ENCODE results near the gene NCAN.

NCAN gene

DNA sequence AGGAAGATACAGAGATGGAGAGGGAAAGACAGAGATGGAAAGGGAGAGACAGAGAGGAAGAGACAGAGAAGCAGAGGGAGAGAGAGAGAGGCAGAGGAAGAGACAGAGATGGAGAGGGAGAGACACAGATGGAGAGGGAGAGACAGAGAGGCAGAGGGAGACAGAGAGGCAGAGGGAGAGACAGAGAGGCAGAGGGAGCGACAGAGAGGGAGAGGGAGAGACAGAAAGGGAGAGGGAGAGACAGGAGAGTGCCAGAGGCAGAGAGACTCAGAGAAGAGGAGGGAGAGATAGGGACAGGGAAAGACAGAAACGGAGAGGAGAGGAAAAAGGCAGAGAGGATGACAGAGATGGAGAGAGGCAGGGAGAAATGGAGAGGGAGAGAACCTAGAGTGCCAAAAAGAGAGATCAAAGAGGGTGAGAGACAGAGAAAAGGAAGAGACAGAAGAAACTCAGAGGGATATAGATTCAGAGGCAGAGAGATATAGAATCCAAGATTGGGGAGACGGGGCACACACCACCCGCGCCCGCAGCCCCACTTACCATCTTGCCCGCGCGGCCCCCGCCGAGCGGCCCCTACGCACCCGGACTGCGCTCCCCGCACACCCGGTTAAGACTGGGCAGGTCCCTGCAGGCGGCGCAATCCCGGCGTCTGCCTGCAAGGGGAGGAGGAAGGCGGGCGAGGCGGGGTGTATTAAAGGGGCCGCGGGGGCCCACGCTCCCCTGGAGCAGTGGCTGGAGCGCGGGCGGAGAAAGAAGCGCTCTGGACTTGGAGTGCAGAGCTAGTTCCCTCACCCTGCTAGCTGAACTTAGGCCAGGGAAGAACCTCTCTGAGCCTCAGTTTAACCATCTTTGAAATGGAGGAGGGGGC, 50.7 kb downstream of the NCAN start:
- no peak for DNase-seq

DNA sequence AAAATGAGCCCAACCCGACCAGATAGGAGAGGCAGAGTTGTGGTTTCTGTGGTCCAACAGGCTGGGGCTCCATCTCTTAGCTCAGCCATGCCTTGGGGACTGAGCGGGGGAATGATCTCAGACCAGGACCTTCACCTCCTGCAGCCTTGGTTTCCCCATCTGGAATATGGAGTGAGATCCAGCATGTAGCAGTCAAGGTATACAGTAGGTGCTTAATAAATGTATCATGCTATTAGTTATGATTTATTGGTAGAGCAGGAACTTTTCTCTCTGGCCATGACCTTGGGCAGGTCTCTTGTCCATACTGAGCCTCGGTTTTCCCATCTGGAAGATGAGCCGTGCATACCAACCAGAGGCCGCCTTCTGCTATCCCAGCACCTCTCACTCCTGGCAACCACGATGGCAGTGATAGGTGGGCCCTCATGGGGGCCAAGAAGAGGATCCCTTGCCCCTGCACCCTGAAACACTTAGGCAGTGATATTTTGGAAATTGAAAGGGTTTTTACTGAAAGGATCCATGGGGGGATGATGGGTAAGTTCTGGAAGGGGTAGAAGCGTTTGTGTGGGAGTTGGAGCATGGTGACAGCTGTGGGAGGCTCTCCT, 52.2 kb downstream of the NCAN start:
- no peak for DNase-seq

DNA sequence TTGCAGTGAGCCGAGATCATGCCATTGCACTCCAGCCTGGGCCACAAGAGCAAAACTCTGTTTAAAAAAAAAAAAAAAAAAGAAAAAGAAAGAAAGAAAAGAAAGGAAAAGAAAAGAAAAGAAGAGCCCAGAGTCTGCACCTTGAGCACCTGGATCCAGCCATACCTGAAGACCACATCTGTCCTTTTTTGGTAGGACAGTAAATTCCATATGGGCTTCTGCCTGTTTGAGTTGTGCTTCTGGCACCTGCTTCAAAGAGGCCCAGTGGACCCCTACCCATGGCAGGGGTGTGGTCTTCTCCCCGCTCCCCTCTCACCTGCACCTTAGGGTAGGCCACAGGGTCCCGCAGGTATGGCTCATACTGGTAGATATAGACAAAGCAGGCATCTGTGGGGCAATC, 55.5 kb downstream of the NCAN start:
- no peak for DNase-seq

DNA sequence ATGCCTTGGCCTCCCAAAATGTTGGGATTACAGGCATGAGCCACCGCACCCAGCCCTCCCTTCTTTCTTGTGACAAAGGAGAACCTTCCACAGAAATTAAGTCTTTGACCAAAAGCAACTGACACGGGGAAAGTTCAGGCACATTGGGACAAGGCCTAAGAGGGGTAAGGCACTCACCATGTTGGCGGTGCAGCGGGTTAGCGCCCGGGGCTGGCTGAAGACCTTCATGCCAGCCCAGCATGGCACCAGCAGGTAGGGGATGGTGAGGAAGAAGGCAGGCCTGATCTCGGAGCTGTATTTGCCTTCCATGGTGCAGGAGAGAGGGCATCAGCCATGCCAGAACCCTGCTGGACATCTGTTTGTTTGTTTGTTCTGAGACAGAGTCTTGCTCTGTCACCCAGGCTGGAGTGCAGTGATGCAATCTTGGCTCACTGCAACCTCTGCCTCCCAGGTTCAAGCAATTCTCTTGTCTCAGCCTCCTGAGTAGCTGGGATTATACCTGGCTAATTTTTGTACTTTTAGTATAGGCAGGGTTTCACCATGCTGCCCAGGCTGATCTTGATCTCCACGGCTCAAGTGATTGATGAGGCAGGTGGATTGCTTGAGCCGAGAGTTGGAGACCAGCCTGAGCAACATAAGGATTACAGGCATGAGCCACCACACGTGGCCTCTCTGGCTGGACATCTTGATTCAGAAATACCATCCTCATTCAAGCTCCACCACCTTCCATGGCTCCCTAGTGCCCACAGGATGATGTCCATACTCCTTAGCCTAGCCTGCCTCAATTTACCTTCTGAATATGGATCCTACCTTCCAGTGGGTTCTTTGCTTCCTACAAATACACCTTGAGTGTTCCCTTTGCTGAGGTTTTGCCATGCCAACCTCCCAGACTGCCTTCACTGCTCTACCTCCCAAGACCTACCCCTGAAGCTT, 57.0 kb downstream of the NCAN start:
- no peak for DNase-seq

DNA sequence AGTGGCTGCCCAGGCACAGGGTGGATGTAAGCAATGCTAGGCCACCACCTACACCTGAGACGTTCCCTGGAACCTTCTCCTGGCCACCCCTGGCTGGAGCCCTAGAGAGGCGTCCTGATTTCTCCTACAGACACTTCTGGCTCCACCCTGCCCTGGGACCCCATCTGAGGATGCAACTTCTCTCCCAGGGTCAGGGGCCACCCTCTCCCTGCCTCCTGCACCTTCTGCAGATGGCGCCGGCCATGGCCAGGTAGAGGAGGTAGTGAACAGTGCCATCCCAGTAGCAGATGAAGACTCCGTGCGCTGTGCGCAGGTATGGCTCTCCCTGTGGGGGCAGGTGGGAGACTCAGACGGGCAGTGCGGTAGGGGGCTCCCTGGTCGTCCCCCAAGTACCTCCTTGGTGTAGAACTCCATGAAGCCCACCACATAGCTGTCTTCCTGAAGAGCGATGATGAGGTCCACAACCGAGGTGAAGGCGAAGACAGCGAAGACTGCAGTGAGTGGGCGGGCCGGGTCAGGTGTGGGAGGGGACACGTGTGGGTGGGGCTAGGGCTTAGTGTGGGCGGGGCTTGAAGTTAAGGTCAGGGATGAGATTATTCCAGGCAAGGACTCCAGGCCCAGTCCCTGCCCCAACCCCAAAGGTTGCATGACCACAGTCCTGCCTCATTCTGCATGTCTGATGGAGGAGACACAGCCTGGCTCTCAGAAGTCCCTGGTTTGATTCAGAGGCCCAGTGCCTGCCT, 58.4 kb downstream of the NCAN start:
- no peak for DNase-seq

DNA sequence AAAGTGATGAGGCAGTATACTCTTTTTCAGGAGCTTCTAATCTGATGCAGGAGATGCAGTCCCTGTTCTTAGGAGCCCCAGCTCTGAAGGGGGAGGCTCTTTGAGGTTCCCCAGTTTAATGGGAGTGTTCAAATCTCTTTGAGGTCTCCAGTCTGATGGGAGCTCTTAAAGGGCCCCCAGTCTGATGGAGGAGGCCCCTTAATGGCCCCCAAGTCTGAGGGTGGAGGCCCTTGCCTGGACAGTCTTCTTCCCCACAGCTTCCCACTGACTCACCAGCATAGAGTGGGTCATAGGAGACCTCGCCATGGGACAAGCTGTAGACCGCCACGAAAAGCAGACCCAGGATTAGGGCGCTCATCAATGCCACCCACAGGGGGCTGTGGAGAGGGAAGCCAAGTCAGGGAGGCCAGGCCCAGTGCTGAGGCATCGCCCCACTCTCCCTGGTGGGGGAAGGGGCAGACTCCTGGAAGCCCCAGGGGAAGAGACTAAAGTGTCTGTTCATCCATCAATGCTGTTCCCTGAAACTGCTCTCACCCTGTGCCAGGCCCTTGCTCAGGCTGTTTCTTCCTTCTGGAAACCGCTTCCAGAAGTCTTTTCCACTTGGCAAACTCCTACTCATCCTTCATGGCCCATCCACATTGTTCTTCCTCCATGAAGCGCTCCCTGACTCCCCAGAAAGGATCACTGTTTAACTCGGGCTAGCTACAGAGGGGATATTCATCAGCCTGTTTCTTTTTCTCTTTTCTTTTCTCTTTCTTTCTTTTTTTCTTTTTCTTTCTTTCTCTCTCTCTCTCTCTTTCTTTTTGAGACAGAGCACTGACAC, 59.2 kb downstream of the NCAN start:
- DNase-seq = no peak

DNA sequence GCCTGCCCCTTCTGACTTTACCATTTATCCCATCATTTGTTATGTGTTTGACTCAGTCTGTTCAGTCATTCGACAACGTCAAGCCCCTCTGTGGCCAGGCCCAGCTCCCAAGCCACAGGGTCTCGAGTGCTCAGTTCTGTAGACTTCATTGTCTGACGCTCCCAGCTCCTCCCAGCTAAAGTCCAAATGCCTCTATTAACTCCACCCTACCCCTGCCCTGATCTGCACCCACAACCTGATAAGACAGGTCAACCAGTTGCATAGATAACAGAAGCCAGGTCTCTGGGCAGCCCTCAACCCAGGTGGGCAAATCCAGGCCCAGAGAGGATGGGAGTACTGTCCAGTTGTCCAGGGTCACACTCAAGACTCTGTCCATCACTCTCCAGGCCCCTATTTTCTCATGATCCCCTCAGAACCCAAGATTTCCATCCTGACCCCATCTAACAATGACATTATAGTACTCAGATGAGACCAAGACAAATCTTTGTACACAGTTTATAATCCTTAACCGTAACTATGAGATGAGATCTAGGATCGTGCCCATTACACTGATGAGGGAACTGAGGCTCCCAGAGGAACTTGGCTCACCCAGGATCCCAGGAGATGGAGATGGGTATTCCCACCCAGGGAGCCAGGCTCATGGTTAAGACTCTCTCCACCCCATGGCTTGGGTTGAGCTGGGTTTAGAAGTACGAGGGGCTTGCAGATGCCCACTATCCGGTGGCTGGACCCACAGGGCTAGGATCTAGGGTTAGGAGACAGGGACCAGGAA, 60.3 kb downstream of the NCAN start:
- DNase-seq = no peak

DNA sequence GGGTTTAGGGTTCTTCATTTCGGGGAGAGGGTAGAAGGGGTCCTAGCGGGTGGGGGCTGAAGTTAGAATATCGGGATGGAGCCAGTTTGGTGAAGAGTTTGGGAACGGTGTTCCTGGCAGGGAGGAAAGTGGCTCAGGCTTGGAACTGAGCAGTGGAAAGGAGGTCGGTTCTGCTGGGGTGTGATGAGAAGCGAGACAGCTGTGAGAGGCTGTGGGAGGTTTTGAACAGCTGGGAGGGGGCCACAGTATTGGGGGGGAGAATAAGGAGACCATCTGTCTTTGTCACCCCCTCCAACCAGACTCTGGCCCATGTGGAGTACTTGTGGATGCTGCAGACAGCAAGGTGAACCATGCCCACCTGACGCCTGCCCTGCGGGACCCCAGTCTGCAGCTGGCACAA, 62.4 kb downstream of the NCAN start:
- DNase-seq = no peak

DNA sequence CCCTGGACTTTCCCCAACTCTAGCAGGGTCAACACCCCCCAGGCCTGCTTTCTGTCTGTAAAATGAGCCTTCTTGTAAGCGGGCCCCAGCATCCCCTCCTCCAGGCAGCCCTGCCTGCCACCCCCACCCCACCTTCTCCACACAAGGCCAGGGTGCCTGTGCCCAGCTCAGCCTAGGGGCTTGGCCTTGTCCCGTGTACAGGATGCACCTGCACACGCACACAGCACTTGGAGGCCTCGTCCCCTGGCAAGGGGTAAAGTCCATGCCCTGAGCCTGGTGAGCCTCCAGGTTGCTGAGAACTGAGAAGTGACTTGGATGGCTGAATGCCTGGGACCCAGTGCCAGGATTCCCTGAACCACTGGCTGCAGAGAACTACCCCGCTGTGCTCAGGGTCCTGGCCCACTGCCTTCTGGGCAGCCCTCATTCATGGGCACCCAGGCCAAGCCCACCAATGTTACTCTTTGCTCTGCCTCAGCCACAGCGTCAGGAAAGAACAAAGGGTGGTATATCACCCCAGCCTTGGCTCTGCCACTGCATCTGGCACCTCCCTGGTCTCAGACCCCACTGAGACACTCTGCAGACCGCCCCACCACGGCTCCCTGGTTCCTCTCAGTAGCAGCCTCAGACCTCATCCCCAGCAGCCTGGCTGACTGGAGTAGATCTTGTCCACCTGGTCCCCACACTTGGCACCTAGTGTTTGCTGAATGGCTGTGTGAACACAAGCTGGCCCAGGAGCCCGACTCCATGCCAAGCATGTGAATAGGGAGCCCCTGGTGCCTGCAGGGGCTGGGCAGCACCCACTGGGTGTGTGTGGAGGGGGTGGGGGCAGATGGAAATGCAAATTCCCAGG, 63.2 kb downstream of the NCAN start:
- DNase-seq = no peak

DNA sequence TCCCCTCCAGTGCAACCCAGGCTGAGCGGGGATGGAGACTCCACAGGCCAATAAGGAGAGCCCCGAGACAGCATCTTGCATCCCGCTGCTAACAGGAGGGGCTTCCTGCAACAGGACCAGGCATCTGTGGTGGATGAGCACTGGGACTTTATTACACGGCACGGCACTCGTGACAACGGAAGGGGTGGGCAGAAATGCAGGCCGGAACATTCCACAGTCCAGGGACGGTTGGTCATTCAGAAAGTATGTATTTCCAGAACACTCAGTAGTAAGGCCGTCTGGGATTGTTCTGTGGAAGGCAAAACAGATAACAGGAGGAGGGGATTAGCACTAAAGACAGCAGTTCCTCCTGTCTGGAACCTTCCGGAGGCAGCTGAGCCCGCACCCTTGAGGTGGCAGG, 64.6 kb downstream of the NCAN start:
- DNase-seq = no peak

DNA sequence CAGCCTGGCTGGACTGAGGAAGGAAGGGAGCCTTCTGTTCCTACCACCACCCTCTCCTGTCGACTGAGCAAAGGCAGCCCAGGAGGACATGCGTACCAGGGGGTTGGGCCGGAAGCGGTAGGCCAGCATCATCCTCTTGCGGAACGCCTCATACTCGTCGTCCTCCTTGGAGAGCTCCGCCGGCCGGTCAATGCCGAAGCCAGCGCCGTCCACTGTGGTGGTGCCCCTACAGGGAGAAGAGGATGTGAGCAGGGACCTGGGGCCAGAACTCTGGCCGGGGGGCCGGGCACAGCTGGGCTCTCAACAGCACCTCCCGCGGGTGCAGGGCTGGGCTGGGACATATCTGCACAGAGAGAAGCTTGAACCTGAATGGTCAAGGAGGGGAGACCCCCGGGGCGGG, 65.1 kb downstream of the NCAN start:
- no peak for DNase-seq

DNA sequence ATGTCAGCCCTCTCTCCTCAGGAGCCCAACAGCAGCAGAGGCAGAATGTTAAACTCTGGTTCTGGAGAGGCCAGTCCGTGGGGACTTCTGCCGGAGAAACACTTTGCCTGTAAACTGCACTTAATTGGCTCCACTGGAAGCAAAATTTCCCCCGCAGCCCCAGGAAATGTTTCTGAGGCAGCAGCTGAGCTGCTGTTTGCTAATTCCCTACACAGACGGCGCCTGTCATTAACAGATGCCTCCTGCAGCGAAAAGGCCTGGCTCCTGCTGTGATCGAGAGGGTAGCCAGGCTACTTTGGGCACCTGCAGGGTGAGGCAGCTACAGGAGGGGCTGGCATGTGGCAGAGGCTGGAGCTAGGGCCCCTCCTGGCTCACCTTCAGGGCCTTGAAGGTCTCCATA, 66.6 kb downstream of the NCAN start:
- no peak for DNase-seq

DNA sequence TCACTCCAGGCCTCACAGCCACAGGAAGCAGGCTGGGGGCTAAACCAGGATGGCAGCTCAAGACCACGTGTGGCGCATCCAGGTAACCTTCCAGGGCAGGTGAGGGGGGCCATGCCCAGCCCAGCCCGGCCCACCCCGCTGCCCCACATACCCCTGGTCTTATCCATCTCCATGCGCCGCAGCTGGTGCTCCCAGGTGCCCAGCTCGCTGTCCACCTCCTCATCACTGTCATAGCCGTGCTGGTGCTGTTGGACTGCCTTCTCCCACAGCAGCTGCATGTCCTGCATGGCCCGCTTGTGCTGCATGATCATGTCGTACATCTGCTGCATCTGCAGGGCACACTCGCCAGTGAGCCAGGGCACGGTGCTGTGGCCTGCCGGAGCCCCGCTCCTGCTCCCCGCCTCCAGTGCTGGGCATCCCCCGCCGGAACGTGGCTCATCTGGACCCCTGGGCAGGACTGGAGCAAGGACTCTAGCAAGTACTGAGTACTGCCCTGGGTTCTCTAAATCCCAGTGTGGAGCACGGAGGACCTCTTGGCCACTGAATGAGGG, 67.4 kb downstream of the NCAN start:
- DNase-seq = no peak

DNA sequence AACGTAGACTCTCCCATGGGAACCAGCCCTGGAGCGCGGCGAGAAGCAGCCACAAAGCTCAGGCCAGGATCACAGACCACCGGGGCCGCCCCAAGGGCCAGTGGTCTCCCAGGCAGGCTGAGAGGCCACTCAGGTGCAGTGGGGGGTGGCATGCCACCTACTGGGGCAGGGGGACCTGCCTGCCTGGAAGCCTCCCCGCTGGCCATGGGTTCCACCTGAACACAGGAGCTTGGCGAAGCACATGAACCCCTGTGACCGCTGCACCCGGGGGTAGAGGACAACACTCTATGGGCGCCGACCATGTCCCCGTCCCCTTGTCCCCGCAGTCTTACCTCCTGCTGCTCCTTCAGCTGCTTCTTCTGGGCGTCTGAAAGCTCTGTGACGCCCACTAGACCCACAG, 68.1 kb downstream of the NCAN start:
- DNase-seq = no peak

DNA sequence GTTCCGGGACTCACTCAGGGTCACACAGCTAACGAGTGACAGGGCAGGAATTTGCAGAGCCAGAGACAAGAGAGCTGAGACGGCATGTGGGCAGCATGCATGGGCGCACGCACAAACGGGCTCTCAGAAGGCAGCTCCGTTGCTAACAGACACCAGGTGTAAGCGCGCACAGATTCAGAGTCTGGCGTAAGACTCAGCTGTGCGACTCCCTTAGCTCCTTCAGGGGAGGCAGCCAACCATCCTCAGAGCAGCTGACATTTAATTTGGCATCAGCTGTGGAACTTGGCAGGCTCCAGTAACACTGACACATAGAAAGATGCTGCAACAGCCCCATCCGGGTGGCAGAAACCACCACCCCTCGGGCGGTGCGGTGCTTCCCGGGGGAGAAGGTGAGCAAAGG, 68.8 kb downstream of the NCAN start:
- no peak for DNase-seq

DNA sequence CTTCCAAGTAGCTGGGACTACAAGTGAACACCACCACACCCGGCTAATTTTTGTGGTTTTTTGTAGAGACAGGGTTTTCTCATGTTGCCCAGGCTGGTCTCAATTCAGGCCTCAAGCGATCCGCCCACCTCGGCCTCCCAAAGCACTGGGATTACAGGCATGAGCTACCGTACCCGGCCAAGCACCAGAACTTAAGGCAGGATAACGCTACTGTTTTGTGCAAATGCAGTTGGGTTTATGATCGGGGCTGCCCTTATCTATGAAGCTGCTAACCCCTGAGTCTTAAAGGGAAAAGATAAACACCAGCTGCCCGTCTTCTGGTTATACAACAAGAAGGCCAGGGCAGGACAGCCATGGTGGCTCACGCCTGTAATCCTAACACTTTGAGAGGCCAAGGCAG, 73.9 kb downstream of the NCAN start:
- no peak for DNase-seq

DNA sequence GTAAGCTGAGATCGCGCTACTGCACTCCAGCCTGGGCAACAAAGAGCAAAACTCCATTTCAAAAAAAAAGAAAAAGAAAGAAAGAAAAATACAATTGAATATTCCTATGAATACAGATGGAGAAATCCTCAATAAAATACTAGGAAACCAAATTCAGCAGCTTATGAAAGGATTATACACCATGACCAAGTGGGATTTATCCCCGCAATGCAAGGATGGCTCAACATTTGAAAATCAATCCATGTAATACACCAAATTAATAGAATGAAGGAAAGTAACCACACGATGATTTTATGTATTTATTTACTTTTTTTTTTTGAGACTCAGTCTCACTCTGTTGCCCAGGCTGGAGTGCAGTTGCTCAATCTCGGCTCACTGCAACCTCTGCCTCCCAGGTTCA, 80.8 kb downstream of the NCAN start:
- no peak for DNase-seq

DNA sequence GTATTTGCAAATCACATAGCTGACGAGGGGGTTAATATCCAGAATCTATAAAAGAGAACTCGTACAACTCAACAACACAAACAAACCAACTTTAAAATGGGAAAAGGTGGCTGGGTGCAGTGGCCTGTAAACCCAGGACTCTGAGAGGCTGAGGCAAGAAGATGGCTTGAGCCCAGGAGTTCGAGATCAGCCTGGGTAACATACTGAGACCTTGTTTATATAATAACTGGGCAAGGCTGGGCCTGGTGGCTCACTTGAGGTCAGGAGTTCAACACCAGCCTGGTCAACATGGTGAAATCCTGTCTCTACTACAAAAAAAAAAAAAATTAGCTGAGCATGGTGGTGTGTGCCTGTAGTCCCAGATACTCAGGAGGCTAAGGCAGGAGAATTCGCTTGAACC, 83.2 kb downstream of the NCAN start:
- no peak for DNase-seq

DNA sequence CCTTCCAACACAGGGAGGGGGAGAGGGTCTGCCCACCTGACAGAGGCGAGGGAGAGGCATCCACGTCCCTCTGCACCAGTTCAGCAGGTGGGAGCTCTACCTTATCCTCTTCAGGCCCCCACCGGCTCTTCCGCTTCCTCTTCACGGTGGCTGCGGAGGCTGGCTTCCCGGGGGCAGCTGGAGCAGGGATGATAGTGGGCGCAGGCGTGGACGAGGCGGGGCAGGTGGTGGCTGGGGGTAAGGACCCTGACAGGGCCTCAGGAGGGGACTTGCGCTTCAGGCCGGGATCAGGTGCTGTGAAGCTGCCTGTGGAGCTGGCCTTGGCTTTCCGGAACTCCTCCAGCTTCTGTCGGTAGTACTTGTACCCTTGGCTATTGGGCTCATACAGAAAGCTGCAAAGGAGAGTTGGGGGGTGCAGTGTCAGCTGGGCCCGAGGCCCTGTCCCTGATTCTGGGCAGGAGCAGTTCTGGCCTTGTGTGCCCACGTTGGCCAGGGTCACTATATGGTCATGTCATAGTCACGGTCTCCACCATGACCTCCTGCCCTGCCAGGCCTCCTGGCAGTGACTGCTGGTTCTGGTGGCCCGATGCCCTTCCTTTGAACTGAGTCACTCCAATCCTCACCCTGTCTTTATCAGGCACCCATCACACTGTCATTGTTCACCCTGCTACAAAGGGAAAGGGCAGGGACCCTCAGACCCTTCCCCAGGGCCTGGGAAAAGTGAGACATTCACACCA, 85.4 kb downstream of the NCAN start:
- DNase-seq = no peak

All from GOT3 (cell line).